NCI-H460 (cell line): ENCODE results near the gene PRDM15. TPM values are rescaled to one million over a fixed set of nuclear protein-coding genes. Genes with fewer than 3 reads are reported as not detected.

Experiments
- DNase-seq: peaks from one replicate; pipeline ENCODE4 v3.0.0-alpha.2; 2016; ENCODE audit warnings: low read depth; ENCODE audit errors: extremely low read depth
- total RNA-seq: library from RNA; depleted of rRNA; stranded (reverse); fragments of >200 nt; shearing (Covaris generic); gene quantifications from 2 replicates; pipeline ENCODE4 v1.2.3, GENCODE V29; 2014

The PRDM15 gene
- total RNA-seq, 1 experiment from 2014 or later = 4.3 TPM

GRCh38 chr21:41865002-41865777 is 14.0 kb downstream of the PRDM15 start:
- DNase-seq = no peak

- DNase-seq = no peak
These were observed 14.7 kb downstream of the PRDM15 start for GRCh38 chr21:41864311-41865001.

- no peak for DNase-seq
These were observed 15.8 kb downstream of the PRDM15 start for GRCh38 chr21:41863439-41863740.

GRCh38 chr21:41861987-41862386 is 17.2 kb downstream of the PRDM15 start:
- no peak for DNase-seq

GRCh38 chr21:41861255-41861654 is 17.9 kb downstream of the PRDM15 start:
- DNase-seq = no peak

- DNase-seq = no peak
These were observed 19.7 kb downstream of the PRDM15 start for GRCh38 chr21:41859297-41859980.

GRCh38 chr21:41858466-41859296 is 20.5 kb downstream of the PRDM15 start:
- no peak for DNase-seq

GRCh38 chr21:41857771-41858300 is 21.3 kb downstream of the PRDM15 start:
- no peak for DNase-seq

- no peak for DNase-seq
These were observed 22.6 kb downstream of the PRDM15 start for GRCh38 chr21:41856572-41856971.

GRCh38 chr21:41854426-41854995 is 24.6 kb downstream of the PRDM15 start:
- DNase-seq = no peak

- DNase-seq = no peak
These were observed 26.2 kb downstream of the PRDM15 start for GRCh38 chr21:41852929-41853320.

GRCh38 chr21:41852151-41852928 is 26.8 kb downstream of the PRDM15 start:
- no peak for DNase-seq

- DNase-seq = no peak
These were observed 27.9 kb downstream of the PRDM15 start for GRCh38 chr21:41851090-41851790.

GRCh38 chr21:41850085-41850484 is 29.1 kb downstream of the PRDM15 start:
- no peak for DNase-seq

- no peak for DNase-seq
These were observed 30.1 kb downstream of the PRDM15 start for GRCh38 chr21:41848958-41849580.

GRCh38 chr21:41848533-41848932 is 30.6 kb downstream of the PRDM15 start:
- DNase-seq = no peak

GRCh38 chr21:41847066-41847804 is 31.9 kb downstream of the PRDM15 start:
- no peak for DNase-seq

GRCh38 chr21:41846536-41846935 is 32.6 kb downstream of the PRDM15 start:
- no peak for DNase-seq
